NCI-H146 (cell line): ENCODE measurements around the gene ABCF1.
A peak's percentile ranks its signal among the peaks of the same experiment; 100 is the strongest.

Experiments
- DNase-seq: peaks from one replicate; lab custom pipeline; 2025; lab: John Stamatoyannopoulos, UW

Gene ABCF1

DNA sequence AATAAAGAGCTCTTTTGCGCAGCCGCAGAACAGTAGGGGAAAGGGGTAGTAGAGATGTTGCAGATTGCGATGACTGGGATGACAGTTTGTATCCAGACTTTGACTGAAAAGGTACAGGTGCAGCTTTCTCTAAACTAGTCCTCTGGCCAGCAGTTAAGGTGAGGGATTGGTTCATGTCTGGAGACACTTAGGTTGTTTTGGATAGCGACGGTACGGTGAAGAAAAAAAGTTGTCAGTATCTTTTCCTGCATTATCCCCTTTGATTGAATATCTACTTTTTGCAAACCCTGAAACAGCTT lies 13.6 kb upstream of the ABCF1 start:
- DNase-seq, result no peak

DNA sequence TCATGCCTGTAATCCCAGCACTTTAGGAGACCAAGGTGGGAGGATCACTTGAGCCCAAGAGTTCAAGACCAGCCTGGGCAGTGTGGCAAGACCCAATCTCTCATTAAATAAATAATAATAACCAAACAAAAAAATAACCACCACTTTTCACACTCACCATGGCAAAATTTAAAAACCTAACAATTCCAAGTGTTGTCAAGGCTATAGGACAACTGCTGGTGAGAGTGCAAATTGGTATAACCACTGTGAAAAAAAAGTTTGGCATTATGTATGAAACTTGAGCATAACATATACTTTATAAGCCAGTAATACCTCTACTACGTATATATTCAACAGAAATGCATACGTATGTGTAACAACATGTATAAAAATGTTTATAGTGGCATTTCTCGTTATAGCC lies 10.3 kb upstream of the ABCF1 start:
- no peak for DNase-seq

DNA sequence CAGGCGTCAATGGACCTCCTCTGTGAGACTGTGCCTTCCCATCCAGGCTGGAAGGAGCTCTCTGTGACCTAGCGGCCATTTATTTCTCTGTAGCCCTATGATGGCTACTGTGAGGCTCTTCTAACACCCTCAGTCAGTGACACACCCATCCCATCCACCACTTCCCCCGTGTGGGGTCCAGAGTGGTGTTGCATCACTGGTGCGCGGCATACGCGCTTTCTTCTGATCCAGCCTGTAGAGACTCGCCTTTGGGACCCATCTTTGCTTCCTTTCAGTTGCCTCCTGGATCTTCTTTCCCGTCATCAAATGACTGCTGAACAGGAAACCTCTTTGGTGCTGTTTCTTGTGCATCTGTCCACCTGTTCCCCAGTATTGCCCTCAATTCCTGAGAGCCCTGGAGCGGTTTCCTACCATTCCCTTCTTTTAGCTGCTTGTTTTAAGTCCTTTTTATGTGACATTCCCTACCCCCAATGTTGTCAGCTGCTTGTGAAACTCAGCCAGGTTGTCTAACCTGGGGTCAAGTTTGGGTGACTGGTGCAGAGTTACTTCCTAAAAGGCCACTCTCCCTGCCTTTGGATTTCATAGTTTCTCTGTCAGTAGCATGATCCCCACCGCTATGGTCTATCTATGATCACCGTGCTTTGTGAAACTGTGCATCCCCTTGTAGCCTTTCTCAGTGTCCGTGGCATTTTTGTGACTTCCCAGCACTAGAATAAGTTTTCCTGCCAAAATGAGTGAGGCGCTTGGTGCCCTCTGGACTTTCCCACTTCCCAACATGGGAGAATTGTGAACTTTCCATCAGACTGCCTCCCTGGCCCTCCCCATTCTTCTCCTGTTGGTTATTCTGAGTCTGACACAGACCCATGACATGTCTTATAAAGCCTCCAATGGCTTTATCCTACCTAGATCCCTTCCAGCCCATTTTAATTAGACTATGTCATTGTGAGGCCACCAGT lies 8.5 kb upstream of the ABCF1 start:
- no peak for DNase-seq

DNA sequence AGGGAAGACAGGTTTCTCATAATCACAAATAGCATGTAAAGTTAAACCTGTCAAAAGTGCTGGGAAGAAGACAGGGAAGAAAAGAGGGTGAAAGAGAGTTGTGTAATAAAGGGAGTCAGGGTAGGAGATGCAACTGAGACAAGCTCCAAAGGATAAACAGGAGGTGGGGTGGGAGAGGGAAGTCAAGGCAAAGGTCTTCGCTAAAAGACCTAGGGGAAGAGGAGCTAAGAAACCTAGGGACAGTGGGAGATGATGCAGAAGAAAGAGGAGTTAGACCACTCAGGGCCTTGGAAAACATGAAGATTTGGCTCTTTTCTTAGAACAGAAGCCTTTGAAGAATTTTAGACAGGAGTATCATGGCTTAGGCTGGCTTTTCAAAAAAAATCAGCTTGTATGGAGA lies 7.1 kb upstream of the ABCF1 start:
- DNase-seq, result no peak

DNA sequence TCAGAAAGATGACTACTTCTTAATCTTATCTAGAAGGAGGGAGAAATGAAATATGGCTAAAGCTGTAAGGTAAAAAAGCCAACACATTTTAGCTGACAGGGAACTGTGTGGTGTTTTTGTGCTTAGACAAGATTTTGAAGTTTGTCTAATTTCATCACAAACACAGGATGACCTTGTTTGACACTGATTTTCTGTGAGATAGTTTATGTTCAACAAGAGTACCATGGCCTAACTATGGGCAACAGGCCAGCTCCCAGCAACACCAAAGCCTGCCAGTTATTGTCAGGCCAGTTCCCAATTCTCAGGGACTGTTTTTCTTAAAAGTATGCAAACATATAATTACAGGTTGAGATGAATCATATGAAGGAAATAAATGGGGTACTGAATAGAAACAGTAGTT lies 5.5 kb upstream of the ABCF1 start:
- no peak for DNase-seq

DNA sequence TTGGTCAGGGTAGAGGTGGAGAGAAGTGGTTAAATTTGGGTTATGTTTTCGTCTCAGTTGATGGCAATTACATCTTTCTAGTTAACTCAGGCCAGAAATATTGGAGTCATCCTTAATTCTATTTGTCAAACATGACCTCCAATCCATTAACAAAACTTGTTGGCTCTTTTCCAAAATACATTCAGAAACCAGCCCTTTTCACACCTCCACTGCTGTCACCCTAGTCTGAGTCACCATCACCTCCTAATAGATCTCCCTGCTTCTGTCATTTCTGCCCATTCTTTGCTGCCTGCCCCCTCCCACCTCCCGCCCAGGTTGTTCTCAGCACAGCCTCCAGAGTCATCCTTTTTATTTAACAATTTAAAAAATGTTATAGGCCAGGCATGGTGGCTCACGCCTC lies 3.0 kb upstream of the ABCF1 start:
- DNase-seq, result peak; percentile 28

DNA sequence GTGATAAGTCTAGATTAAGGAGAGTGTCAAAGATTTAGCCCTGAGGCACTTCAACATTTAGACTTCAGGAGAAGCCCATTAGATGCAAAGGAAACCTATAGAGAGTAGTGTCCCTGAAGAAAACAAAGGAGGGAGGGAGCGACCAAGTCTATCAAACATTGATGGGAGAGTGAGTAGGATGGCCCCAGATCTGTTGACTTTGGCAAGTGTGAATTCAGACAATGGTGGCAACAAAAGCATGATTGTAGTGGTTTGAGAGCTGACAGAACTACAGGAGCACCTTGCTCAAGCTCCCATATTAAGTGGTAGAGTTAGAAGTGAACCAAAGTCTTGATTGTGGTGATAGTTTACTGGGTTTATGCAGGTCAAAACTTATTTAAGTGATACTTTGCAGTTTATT lies 979 bp upstream of the ABCF1 start:
- DNase-seq, result no peak

DNA sequence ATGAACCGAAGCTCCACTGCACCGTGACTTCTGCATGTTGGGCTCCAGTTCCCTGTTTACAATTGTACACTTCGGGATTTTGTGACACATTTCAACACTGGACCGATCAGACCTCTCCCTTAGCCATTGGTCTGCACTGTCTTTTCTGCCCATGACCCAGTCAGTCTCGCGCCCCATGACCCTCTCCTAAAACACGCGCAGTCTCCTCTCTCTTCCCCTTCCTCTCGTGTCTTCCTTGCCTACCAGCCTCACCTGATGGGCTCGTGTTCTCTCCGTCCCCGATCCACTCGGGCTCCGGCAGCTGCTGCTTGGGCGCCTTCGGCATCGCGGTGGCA lies 535 bp upstream of the ABCF1 start:
- no peak for DNase-seq

DNA sequence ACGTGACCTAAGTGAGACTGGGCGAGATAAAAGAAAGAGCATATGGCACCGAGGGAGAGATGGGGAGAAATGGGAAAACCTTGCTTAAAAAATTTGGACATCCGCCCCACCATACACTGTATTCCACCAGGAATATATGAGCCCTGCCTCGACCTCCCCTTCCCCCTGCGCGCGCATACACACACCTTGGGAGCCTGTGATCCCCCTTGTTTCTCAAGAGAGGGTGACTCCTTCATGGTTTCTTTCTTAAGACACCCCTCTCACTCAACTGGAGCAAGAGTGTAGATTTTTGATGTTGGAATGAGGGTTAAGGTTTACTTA lies 480 bp downstream of the ABCF1 start:
- no peak for DNase-seq

DNA sequence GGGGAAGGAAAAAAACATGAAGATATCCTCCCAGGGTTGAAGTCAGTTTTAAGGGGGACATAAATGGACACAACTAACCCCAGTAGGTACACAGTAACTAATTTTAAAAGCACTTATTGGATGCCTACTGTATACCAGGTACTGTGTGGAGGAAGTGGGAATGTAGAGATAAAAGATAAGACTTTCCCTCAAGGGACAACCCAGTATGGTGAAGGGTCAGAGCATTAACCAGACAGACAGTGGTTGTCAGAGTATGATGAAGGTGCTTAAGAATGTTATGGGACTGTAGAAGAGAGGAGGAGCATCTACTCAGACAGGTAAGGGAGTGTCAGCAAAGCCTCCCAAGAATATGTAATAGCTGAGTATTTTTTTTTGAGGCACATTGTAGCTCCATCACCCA lies 906 bp downstream of the ABCF1 start:
- DNase-seq, result no peak

DNA sequence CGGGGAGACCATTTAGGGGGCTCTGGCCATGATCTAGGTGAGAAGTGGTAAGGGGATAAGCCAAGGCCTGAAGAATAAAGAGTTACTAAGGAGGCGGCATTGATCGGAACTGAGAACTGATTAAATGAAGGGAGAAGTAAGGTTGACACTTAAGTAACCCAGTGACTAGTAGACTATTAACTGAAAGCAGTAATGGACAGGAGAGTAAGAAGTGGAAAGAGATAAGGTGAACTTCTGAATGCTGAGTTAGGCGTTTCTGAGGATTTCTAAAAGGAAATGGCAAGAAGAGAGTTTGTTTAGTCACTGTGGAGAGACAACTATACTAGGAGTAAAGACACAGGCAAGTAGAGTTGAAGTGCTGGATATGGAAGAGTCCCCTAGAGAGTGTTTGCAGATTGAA lies 1.9 kb downstream of the ABCF1 start:
- DNase-seq, result no peak

DNA sequence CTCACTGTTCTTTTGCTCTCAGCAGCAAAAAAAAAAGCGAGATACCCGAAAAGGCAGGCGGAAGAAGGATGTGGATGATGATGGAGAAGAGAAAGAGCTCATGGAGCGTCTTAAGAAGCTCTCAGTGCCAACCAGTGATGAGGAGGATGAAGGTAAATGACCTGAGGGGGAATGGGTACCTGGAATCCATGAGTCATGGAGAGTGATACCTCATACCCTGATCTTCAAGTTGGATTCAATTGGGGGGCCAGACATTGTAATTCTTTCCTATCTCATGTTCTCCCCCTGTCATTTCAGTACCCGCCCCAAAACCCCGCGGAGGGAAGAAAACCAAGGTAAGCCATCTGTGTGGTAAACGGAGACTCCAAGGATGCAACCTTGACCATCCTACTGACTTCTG lies 6.8 kb downstream of the ABCF1 start:
- DNase-seq, result no peak

DNA sequence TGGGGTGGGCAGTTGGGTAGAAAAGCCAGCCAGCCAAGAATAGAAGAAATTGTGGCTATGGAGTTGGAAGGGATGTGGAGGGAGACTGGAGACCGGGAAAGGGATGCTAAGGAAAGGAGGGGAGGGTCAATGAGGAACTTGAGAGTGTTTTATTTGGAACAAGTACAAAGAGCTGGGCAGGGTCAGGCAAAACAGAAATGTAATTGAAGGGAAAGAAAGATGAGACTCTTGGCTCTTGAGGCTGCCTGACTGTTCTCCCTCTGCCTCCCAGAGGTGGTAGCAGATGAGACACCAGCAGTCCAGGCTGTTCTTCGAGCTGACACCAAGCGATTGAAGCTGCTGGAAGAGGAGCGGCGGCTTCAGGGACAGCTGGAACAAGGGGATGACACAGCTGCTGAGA lies 12.7 kb downstream of the ABCF1 start:
- DNase-seq, result no peak

DNA sequence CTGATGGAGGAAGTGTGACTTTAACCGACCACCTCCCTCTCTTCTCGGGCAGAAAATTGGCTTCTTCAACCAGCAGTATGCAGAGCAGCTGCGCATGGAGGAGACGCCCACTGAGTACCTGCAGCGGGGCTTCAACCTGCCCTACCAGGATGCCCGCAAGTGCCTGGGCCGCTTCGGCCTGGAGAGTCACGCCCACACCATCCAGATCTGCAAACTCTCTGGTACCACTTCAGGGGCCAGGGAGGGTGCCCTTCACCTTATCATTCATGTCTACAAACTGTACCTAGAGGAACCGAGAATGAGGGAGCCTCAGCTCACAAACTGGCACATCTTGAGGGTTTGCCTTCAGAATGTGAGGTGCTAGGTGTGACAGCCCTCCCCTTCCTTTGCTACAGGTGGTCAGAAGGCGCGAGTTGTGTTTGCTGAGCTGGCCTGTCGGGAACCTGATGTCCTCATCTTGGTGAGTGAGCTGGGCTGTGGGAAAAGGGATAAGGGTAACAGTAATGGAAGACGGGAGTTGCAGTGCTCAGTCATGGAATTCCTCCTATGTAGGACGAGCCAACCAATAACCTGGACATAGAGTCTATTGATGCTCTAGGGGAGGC lies 18.6 kb downstream of the ABCF1 start:
- DNase-seq, result no peak

DNA sequence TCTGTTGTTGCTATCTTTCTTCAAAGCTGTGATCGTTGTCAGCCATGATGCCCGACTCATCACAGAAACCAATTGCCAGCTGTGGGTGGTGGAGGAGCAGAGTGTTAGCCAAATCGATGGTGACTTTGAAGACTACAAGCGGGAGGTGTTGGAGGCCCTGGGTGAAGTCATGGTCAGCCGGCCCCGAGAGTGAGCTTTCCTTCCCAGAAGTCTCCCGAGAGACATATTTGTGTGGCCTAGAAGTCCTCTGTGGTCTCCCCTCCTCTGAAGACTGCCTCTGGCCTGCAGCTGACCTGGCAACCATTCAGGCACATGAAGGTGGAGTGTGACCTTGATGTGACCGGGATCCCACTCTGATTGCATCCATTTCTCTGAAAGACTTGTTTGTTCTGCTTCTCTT lies 19.3 kb downstream of the ABCF1 start:
- DNase-seq, result no peak

DNA sequence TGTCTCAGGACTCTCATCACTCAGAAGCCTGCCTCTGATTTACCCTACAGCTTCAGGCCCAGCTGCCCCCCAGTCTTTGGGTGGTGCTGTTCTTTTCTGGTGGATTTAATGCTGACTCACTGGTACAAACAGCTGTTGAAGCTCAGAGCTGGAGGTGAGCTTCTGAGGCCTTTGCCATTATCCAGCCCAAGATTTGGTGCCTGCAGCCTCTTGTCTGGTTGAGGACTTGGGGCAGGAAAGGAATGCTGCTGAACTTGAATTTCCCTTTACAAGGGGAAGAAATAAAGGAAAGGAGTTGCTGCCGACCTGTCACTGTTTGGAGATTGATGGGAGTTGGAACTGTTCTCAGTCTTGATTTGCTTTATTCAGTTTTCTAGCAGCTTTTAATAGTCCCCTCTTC lies 19.8 kb downstream of the ABCF1 start:
- no peak for DNase-seq

DNA sequence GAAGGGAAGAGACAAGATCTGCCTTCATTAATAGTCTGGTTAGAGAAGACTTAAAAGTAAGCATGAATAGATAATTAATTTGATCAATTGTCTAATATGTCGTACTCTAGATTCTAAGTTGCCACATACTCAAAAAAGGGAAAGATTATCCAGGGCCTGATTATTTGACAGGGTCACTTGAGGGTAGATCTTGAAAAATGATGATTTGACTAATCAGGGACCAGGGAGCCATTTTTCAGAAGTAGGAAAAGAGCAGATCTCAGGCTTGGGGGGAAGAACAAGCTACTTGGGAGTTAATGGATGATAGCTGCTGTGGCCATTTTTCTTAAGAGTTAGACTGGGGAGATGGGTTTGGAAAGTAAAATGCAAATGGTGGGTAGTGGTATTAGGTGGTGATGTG lies 21.0 kb downstream of the ABCF1 start:
- DNase-seq, result no peak

DNA sequence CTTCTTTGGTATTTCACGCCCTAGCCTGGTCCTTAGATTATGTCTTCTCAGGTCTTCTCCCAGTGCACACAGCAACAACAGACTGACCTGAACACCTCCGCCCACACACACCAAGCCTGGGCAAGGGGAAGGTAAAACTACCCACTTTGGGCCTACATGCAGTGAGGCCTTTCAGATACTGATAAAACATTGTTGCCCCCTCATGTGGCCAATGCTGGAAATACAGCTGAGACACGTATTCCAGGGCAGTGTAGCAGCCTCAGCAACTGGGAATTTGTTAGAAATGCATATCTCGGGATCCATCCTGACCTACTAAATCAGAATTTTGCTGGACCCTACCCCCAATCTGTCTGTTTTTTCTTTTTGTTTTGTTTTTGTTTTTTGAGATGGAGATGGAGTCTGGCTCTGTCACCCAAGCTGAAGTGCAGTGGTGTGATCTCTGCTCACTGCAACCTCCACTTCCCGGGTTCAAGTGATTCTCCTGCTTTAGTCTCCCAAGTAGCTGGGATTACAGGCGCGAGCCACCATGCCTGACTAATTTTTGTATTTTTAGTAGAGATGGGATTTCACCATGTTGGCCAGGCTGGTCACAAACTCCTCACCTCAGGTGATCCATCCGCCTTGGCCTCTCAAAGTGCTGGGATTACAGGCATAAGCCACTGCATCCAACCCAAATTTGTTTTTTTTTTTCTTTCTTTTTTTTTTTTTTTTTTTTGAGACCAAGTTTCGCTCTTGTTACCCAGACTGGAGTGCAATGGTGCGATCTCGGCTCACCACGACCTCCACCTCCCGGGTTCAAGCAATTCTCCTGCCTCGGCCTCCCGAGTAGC lies 26.3 kb downstream of the ABCF1 start:
- peak; percentile 52 for DNase-seq

DNA sequence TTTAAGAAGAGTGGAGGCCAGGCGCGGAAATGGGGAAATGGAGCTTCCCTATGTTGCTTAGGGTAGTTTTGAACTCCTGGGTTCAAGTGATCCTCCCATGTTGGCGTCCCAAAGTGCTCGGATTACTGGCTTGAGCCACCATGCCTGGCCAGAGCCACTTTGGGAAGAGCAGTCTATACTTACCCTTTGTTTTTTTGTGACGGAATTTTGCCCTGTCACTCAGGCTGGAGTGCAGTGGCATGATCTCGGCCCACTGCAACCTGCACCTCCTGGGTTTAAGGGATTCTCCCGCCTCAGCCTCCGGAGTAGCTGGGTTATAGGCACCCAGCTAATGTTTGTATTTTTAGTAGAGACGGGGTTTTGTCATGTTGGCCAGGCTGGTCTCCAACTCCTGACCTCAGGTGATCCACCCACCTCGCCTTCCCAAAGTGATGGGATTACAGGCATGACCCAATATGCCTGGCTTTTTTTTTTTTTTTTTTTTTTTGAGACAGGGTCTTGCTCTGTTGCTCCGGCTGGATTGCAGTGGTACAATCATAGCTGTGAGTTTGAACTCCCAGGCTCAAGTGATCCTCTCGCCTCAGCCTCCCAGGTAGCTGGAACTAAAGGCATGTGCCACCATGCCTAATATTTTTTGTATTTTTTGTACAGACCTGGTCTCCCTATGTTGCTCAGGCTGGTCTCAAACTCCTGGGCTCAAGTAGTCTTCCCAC lies 27.8 kb downstream of the ABCF1 start:
- no peak for DNase-seq

DNA sequence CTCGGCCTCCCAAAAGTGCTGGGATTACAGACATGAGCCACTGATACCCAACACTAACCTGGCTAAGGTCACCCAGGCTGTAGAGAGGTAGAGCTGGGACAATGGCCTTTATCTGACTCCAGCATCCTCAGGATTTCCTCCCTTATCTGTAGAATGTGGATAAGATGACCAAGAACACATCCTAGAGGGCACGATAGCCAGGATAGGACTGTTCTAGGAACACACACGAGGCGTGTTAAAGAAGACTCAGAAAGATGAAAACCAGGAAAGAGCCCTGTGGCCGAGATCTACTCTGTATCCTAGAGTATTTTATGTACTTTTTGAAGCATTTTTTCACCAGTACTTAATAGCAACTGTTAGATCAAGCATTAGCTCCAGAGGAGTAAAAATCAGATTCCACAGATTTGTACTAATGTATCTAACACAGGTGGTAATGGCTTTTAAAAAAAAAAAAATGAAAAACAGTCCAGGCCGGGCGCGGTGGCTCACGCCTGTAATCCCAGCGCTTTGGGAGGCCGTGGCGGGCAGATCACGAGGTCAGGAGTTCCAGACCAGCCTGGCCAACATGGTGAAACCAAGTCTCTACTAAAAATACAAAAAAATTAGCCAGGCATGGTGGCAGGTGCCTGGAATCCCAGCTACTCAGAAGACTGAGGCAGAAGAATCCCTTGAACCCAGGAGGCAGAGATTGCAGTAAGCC lies 28.5 kb downstream of the ABCF1 start:
- no peak for DNase-seq

DNA sequence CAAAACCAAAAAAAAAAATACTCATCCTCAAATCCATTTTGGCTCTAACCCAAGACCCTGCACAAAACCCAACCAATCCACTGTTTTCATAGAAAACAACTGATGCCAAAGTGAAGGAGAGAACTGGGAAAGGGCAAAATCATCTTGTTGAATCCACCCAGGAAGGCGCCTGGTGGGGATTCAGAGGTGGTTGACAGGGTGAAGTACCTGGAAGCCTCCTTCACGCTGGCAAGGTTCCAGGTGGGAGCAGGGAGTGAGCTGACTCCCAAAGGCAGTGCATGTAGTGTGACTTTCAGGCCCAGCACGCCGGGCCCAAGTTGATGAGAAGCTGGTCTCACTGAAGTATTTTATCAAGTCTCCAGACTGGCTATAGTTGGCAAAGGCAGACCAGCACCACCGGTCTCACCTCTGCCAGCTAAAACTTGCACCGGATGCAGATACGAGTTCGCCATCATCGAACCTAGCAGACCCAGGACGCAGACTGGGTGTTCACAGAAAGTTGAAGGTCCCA lies 29.3 kb downstream of the ABCF1 start:
- no peak for DNase-seq

DNA sequence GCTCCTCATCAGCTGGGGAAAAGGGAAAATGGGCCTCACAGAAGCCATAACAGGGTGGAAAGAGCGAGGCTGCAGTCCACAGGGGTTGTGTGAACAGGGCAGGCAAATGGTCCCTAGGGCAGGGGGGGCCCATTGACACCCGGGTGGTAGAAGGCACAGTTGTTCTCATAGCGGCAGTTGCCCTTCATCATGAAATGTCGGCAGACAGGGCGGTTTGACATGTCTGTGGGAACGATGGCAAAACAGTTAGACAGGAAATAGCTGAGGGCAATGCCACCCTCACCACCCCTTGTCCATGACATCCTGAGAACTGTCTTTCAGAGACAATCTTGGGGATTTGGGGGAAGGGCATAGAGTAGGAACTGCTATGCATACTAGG lies 30.2 kb downstream of the ABCF1 start:
- DNase-seq, result no peak
